Measurements from ENCODE around the gene NSRP1. TPM values are rescaled to one million over a fixed set of nuclear protein-coding genes. Genes with fewer than 3 reads are reported as not detected.

NSRP1 gene
- total and polyA plus RNA-seq, 10 of the 15 experiments (the other 5 are each of a cell fraction or from before 2014, with no cell fraction given) = 12.5 to 69.7 (median 37.8) TPM

- DNase-seq (ENCODE audit: low read depth, low spot score) = no peak
- no peak for FAIRE-seq
- WGBS (ENCODE audit: insufficient coverage, insufficient replicate concordance, low lambda C conversion rate, missing lambda C conversion rate) = 96% methylated on average over 1 of the region's 1 CpG
- intact Hi-C loops (cut with micrococcal nuclease; ENCODE audit: unreplicated experiment) = loop anchor here (2.0 to 10.0 kb wide), 3 partner anchors 50 to 432 kb away; partner anchors contain the start of gene SLC6A4
- Histone ChIP-seq H2AFZ (ENCODE audit: control insufficient read depth, low read depth, low read length) (no peak overlapping the region), H3K27ac (ENCODE audit: control insufficient read depth, insufficient read depth) (no peak overlapping the region), H3K4me3 (no peak overlapping the region), H3K36me3 (ENCODE audit: control insufficient read depth in 2 of 2, insufficient read depth in 2 of 2, low read length in 1 of 2) (peaks cover 0 to 13% of the 10 kb centered on the region in 2 experiments; a peak in 2 of 4 replicates), H3K9me3 (replicated peaks; ENCODE audit: control insufficient read depth, insufficient read depth, low read length) (no peaks in the 10 kb centered on the region), H3K9ac (ENCODE audit: control insufficient read depth, insufficient read depth, low read length) (no peak overlapping the region), H3K4me2 (ENCODE audit: control insufficient read depth, insufficient read depth) (no peak overlapping the region), H4K20me1 (ENCODE audit: control insufficient read depth, insufficient read depth) (no peaks in the 10 kb centered on the region; the same call in 1 of the 2 replicates), H3K27me3 (replicated peaks in 1 of 2; ENCODE audit: control insufficient read depth in 2 of 2, insufficient read depth in 2 of 2, low read length in 1 of 2) (no peaks in the 10 kb centered on the region), H3K4me1 (ENCODE audit: control insufficient read depth, insufficient read depth, low read length) (peaks cover 33% of the 10 kb centered on the region), H3K79me2 (ENCODE audit: control insufficient read depth, insufficient read depth, low read length) (peaks cover 3% of the 10 kb centered on the region)
- ATAC-seq = no peak
- POLR2A ChIA-PET = interaction anchor here (1.4 to 2.2 kb wide), 2 partner anchors 40 to 55 kb away, joined by 3 to 6 read pairs; partner anchors contain the start of gene NSRP1
- CTCF ChIA-PET = interaction anchor here (0.6 to 2.0 kb wide), 5 partner anchors 48 to 168 kb away, joined by 3 to 6 read pairs (median 5); no protein-coding TSS in a partner anchor
- RAD21 ChIA-PET (ENCODE audit: unreplicated experiment) = interaction anchor here (0.8 to 1.9 kb wide), 5 partner anchors 30 to 191 kb away, joined by 3 to 5 read pairs (median 4); no protein-coding TSS in a partner anchor
- in situ Hi-C loops (cut with MboI) = no loop called here
- no TSS peak for BruUV-seq (replicated peaks)
- TF ChIP-seq YY1 (IDR thresholded peaks at IDR 0.05; ENCODE audit: low read depth, low read length) = no peak
- TF ChIP-seq CREM (IDR thresholded peaks at IDR 0.05; ENCODE audit: low read depth) = no peak
- no peak for TF ChIP-seq TBL1XR1 (IDR thresholded peaks at IDR 0.05; ENCODE audit: low read depth, low read length)
- TF ChIP-seq SUZ12 (IDR thresholded peaks at IDR 0.05; ENCODE audit: unreplicated experiment) = no peak
- no peak for TF ChIP-seq BCLAF1 (IDR thresholded peaks at IDR 0.05)
- TF ChIP-seq MLLT1 (IDR thresholded peaks at IDR 0.05) = no peak
- TF ChIP-seq PBX3 (IDR thresholded peaks at IDR 0.05; ENCODE audit: insufficient replicate concordance, low read depth, low read length) = no peak
- TF ChIP-seq PML (IDR thresholded peaks at IDR 0.05; ENCODE audit: low read length) = no peak
- TF ChIP-seq NBN (IDR thresholded peaks at IDR 0.05) = no peak
- no peak for TF ChIP-seq SMAD5 (IDR thresholded peaks at IDR 0.05; ENCODE audit: low read depth)
- no peak for TF ChIP-seq ZBTB33 (IDR thresholded peaks at IDR 0.05)
- TF ChIP-seq NFYB (IDR thresholded peaks at IDR 0.05; ENCODE audit: insufficient read depth, low read depth, low read length) = no peak
- TF ChIP-seq BRCA1 (IDR thresholded peaks at IDR 0.05; ENCODE audit: low read depth, low read length) = no peak
- TF ChIP-seq RELB (IDR thresholded peaks at IDR 0.05; ENCODE audit: low read depth) = no peak
- TF ChIP-seq POLR2A (IDR thresholded peaks at IDR 0.05; ENCODE audit: low read depth, low read length) = no peak
- SMC1A ChIA-PET (ENCODE audit: uncharacterized antibody, unreplicated experiment) = interaction anchor here (0.9 to 3.9 kb wide), 11 partner anchors 9 to 67 kb away, joined by 3 to 15 read pairs (median 5); partner anchors contain the start of gene SLC6A4
These were observed 55.9 kb downstream of the NSRP1 start for GRCh38 chr17:30172560-30172959.
